ENCODE measurements around the gene SDR42E1.

DNA sequence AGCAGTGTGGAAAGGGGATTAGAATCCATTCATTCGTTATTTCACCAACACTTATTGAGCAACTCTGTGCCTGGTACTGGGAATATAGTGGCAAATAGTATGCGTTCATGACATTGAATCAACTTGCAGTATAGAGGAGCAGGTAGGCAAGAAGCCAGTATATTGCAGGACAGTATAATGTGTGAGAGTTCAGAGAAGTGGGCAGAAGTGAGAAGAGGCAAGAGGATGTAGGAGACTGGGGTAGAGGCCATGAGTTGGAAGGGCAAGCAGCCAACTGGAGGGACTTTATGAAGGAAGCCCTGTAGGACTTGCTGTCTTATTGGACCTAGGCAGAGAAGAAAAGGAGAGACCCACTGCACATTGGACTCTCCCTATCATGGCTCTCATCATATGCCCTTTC, 36.1 kb upstream of the SDR42E1 start:
- TF ChIP-seq, protein P1, sequence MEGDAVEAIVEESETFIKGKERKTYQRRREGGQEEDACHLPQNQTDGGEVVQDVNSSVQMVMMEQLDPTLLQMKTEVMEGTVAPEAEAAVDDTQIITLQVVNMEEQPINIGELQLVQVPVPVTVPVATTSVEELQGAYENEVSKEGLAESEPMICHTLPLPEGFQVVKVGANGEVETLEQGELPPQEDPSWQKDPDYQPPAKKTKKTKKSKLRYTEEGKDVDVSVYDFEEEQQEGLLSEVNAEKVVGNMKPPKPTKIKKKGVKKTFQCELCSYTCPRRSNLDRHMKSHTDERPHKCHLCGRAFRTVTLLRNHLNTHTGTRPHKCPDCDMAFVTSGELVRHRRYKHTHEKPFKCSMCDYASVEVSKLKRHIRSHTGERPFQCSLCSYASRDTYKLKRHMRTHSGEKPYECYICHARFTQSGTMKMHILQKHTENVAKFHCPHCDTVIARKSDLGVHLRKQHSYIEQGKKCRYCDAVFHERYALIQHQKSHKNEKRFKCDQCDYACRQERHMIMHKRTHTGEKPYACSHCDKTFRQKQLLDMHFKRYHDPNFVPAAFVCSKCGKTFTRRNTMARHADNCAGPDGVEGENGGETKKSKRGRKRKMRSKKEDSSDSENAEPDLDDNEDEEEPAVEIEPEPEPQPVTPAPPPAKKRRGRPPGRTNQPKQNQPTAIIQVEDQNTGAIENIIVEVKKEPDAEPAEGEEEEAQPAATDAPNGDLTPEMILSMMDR (IDR thresholded peaks at IDR 0.05 in 2 of 3, conservative IDR thresholded peaks at IDR 0.05 in 1 of 3; ENCODE audit: borderline replicate concordance in 1 of 3, insufficient read depth in 1 of 3, low read depth in 2 of 3, low read length in 2 of 3) = no peak
- TF ChIP-seq POLR2A (IDR thresholded peaks at IDR 0.05; ENCODE audit: borderline replicate concordance, extremely low read depth, insufficient read depth, insufficient read length) (no peak), EZH2 (IDR thresholded peaks at IDR 0.05) (no peak), CEBPB (IDR thresholded peaks at IDR 0.05; ENCODE audit: low read depth) (no peak), ATF3 (IDR thresholded peaks at IDR 0.05) (no peak), YY1 (IDR thresholded peaks at IDR 0.05; ENCODE audit: extremely low read depth, insufficient replicate concordance, low read depth, low read length) (no peak), SRF (IDR thresholded peaks at IDR 0.05; ENCODE audit: low read depth) (no peak), POLR2AphosphoS5 (IDR thresholded peaks at IDR 0.05; ENCODE audit: low read depth, low read length) (no peak), ZFX (IDR thresholded peaks at IDR 0.05) (no peak), EZH2phosphoT487 (IDR thresholded peaks at IDR 0.05; ENCODE audit: borderline replicate concordance) (no peak), JUND (IDR thresholded peaks at IDR 0.05) (no peak)
- TF ChIP-seq, protein P2, sequence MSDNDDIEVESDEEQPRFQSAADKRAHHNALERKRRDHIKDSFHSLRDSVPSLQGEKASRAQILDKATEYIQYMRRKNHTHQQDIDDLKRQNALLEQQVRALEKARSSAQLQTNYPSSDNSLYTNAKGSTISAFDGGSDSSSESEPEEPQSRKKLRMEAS (IDR thresholded peaks at IDR 0.05) = no peak
- TF ChIP-seq, protein P3, sequence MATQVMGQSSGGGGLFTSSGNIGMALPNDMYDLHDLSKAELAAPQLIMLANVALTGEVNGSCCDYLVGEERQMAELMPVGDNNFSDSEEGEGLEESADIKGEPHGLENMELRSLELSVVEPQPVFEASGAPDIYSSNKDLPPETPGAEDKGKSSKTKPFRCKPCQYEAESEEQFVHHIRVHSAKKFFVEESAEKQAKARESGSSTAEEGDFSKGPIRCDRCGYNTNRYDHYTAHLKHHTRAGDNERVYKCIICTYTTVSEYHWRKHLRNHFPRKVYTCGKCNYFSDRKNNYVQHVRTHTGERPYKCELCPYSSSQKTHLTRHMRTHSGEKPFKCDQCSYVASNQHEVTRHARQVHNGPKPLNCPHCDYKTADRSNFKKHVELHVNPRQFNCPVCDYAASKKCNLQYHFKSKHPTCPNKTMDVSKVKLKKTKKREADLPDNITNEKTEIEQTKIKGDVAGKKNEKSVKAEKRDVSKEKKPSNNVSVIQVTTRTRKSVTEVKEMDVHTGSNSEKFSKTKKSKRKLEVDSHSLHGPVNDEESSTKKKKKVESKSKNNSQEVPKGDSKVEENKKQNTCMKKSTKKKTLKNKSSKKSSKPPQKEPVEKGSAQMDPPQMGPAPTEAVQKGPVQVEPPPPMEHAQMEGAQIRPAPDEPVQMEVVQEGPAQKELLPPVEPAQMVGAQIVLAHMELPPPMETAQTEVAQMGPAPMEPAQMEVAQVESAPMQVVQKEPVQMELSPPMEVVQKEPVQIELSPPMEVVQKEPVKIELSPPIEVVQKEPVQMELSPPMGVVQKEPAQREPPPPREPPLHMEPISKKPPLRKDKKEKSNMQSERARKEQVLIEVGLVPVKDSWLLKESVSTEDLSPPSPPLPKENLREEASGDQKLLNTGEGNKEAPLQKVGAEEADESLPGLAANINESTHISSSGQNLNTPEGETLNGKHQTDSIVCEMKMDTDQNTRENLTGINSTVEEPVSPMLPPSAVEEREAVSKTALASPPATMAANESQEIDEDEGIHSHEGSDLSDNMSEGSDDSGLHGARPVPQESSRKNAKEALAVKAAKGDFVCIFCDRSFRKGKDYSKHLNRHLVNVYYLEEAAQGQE (IDR thresholded peaks at IDR 0.05; ENCODE audit: low read depth) = no peak
